Gastrocnemius medialis (tissue), 4 donors: ENCODE data around the gene BST2. TPM values are rescaled to one million over a fixed set of nuclear protein-coding genes. Genes with fewer than 3 reads are reported as not detected.

Experiments used
- ATAC-seq, 2 donors: fragments of 150-250 bp; one replicate each; pipeline ENCODE4 v1.9.1; 2016
- DNase-seq, 2 donors: peaks; one replicate each; pipeline ENCODE4 v3.0.0-alpha.2; 2019
- H3K27ac ChIP-seq, 4 donors: fragments of 200-600 bp; sonication (generic); 1 replicate in 1 of 4; 2 replicates in 3 of 4; pipeline ENCODE4 v1.5.1; 2016 to 2018; ENCODE audit warnings: mild to moderate bottlenecking in 2 of 4, moderate library complexity in 1 of 4
- H3K27me3 ChIP-seq, 3 donors: fragments of 200-600 bp; sonication (generic) in 2 of 3; 1 replicate in 1 of 3; 2 replicates in 2 of 3; pipeline versions ENCODE4 v1.5.1 to v1.6.0; 2016 to 2019; ENCODE audit warnings: mild to moderate bottlenecking in 1 of 3, moderate library complexity in 1 of 3
- H3K36me3 ChIP-seq, 2 donors: fragments of 200-600 bp; sonication (generic) in 1 of 2; one replicate each; pipeline ENCODE4 v1.5.1; 2017 to 2018
- H3K4me1 ChIP-seq, 2 donors: fragments of 200-600 bp; sonication (generic) in 1 of 2; one replicate each; pipeline ENCODE4 v1.5.1; 2016 to 2017; ENCODE audit warnings: mild to moderate bottlenecking in 2 of 2
- H3K4me3 ChIP-seq, 4 donors: fragments of 200-600 bp; sonication (generic) in 3 of 4; 1 replicate in 1 of 4; 2 replicates in 3 of 4; pipeline ENCODE4 v1.5.1; 2016 to 2019; ENCODE audit warnings: mild to moderate bottlenecking in 2 of 4
- H3K9me3 ChIP-seq, 3 donors: fragments of 200-600 bp; sonication (generic) in 2 of 3; 1 replicate in 1 of 3; 2 replicates in 2 of 3; pipeline ENCODE4 v1.5.1; 2016 to 2019
- CTCF ChIP-seq, 5 experiments: fragments of 450-650 bp in 3 of 5; fragments of 200-600 bp in 2 of 5; sonication (generic) in 2 of 5; IDR thresholded peaks in 4 of 5; conservative IDR thresholded peaks in 1 of 5; 1 replicate in 4 of 5; 2 replicates in 1 of 5; pipeline ENCODE4 v1.5.1; 2016 to 2019; ENCODE audit warnings: antibody characterized with exemption in 5 of 5, mild to moderate bottlenecking in 3 of 5, moderate library complexity in 3 of 5
- POLR2A ChIP-seq, 2 donors: fragments of 450-650 bp; IDR thresholded peaks; one replicate each; pipeline ENCODE4 v1.6.1; 2017; ENCODE audit warnings: antibody characterized with exemption in 2 of 2, mild to moderate bottlenecking in 2 of 2, moderate library complexity in 2 of 2
- in situ Hi-C, 4 donors: fragments of 200-750 bp; cut with MboI; loops; one replicate each; pipeline versions ENCODE4 v1.15.0 to v1.8.0; 2017; ENCODE audit warnings: low sequenced_read_pairs in 4 of 4
- intact Hi-C: fragments of 100-400 bp; cut with DNase I; formaldehyde crosslinking; loops from one replicate; pipeline ENCODE4 v1.15.1; 2023; ENCODE audit warnings: low total_unique reads
- total RNA-seq, 4 donors: library from RNA; depleted of rRNA; stranded (reverse); fragments of >200 nt; gene quantifications; one replicate each; pipeline versions ENCODE4 v1.1.0 to v1.2.3, GENCODE V29; 2016

BST2 gene
- total RNA-seq, 4 donors from 2014 or later: 19.0 to 28.2 (median 23.1) TPM

- DNase-seq (no peak), ATAC-seq (no peak)
- Histone ChIP-seq H3K27ac (no peak overlapping the region), H3K27me3 (peaks cover 7 to 22% (median 13%) of the 10 kb centered on the region in 3 donors), H3K4me3 (no peak overlapping the region), H3K9me3 (no peaks in the 10 kb centered on the region), H3K36me3 (no peaks in the 10 kb centered on the region), H3K4me1 (peaks cover 4 to 5% of the 10 kb centered on the region in 2 donors)
- no peak for TF ChIP-seq POLR2A (IDR thresholded peaks at IDR 0.05)
- TF ChIP-seq CTCF (IDR thresholded peaks at IDR 0.05 in 4 of 5, conservative IDR thresholded peaks at IDR 0.05 in 1 of 5): no peak
- intact Hi-C loops: no loop called here
- in situ Hi-C loops: no loop called here
Observed at GRCh38 chr19:17415121-17415520, 9.7 kb upstream of the BST2 start.

- Histone ChIP-seq H3K27me3 (peaks cover 7 to 22% (median 13%) of the 10 kb centered on the region in 3 donors), H3K4me1 (peaks cover 2 to 3% of the 10 kb centered on the region in 2 donors), H3K4me3 (no peak overlapping the region), H3K9me3 (no peaks in the 10 kb centered on the region), H3K36me3 (no peaks in the 10 kb centered on the region), H3K27ac (no peak overlapping the region)
- ATAC-seq: no peak
- DNase-seq: no peak
- TF ChIP-seq POLR2A (IDR thresholded peaks at IDR 0.05) (no peak), CTCF (IDR thresholded peaks at IDR 0.05 in 4 of 5, conservative IDR thresholded peaks at IDR 0.05 in 1 of 5) (no peak)
- intact Hi-C loops (no loop called here), in situ Hi-C loops (no loop called here)
Observed at GRCh38 chr19:17414097-17414496, 8.7 kb upstream of the BST2 start.

GRCh38 chr19:17411801-17412200 lies 6.4 kb upstream of the BST2 start:
- Histone ChIP-seq H3K9me3 (no peaks in the 10 kb centered on the region), H3K27ac (peak overlapping the region in 1 of 4 donors; percentile 33), H3K4me1 (peaks cover 0 to under 1% of the 10 kb centered on the region in 2 donors), H3K27me3 (peaks cover 7 to 22% (median 13%) of the 10 kb centered on the region in 3 donors), H3K36me3 (no peaks in the 10 kb centered on the region), H3K4me3 (no peak overlapping the region)
- intact Hi-C loops (no loop called here), in situ Hi-C loops (no loop called here)
- DNase-seq: no peak
- ATAC-seq: no peak
- TF ChIP-seq POLR2A (IDR thresholded peaks at IDR 0.05) (no peak), CTCF (IDR thresholded peaks at IDR 0.05 in 4 of 5, conservative IDR thresholded peaks at IDR 0.05 in 1 of 5) (no peak)

GRCh38 chr19:17409990-17410389 lies 4.6 kb upstream of the BST2 start:
- H3K9me3 ChIP-seq: no peaks in the 10 kb centered on the region
- H3K36me3 ChIP-seq: no peaks in the 10 kb centered on the region
- TF ChIP-seq CTCF (IDR thresholded peaks at IDR 0.05 in 4 of 5, conservative IDR thresholded peaks at IDR 0.05 in 1 of 5) (no peak), POLR2A (IDR thresholded peaks at IDR 0.05) (no peak)
- H3K27ac ChIP-seq: no peak overlapping the region
- in situ Hi-C loops (no loop called here), intact Hi-C loops (no loop called here)
- DNase-seq: no peak
- peaks cover 0 to 7% of the 10 kb centered on the region in 2 donors for H3K4me1 ChIP-seq
- peaks cover 7 to 22% (median 13%) of the 10 kb centered on the region in 3 donors for H3K27me3 ChIP-seq
- no peak overlapping the region for H3K4me3 ChIP-seq
- ATAC-seq: no peak

- Histone ChIP-seq H3K36me3 (no peaks in the 10 kb centered on the region), H3K9me3 (no peaks in the 10 kb centered on the region), H3K27ac (peak overlapping the region; percentile 49 to 82 (median 82)), H3K4me1 (peaks cover 0 to 7% of the 10 kb centered on the region in 2 donors), H3K4me3 (peak overlapping the region in 3 of 4 donors; percentile 46 to 60 (median 50)), H3K27me3 (peaks cover 0 to 5% (median 0%) of the 10 kb centered on the region in 3 donors)
- DNase-seq (no peak), ATAC-seq (no peak)
- in situ Hi-C loops: no loop called here
- intact Hi-C loops: no loop called here
- TF ChIP-seq CTCF (IDR thresholded peaks at IDR 0.05 in 4 of 5, conservative IDR thresholded peaks at IDR 0.05 in 1 of 5): no peak
- no peak for TF ChIP-seq POLR2A (IDR thresholded peaks at IDR 0.05)
Observed at GRCh38 chr19:17406887-17407196, 1.4 kb upstream of the BST2 start.
